HG02938 (cell line): Measurements from ENCODE around the gene MYF5.
"Not testable (repeated sequence)": the region's sequence is repeated elsewhere in the genome, so short reads cannot be mapped to it uniquely, and the experiment has no call there.

Experiments
- ATAC-seq: cut with Tn5 transposase; IDR thresholded peaks from one replicate; pipeline ENCODE4 v1.9.1; 2021; ENCODE audit warnings: mild to moderate bottlenecking, moderate library complexity; ENCODE audit not compliant: unreplicated experiment

MYF5 gene

DNA sequence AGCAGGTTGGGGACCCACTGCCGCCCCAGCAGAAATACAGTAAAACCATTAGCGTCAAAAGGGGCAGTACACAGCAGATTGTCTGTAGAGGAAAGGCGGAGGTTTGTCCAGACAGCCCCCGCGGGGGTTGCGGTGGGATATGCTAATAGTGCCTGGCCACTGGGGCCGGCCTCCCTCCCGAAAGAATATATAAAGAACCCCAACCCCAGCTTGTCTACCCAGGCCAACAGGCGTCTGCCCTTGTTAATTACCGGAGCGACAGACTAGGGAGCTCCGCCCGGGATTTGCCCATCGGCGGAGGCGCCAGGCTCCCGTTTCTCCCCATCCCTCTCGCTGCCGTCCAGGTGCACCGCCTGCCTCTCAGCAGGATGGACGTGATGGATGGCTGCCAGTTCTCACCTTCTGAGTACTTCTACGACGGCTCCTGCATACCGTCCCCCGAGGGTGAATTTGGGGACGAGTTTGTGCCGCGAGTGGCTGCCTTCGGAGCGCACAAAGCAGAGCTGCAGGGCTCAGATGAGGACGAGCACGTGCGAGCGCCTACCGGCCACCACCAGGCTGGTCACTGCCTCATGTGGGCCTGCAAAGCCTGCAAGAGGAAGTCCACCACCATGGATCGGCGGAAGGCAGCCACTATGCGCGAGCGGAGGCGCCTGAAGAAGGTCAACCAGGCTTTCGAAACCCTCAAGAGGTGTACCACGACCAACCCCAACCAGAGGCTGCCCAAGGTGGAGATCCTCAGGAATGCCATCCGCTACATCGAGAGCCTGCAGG lies at the start of gene MYF5:
Gene MYF5 (plus strand): TSS at position 217 of the 774 bp plus-strand sequence. CDS start 152 bp downstream, at position 369.
- ATAC-seq, result no peak

GRCh38 chr12:80670214-80670613 lies 46.5 kb upstream of the MYF5 start:
- ATAC-seq, result no peak

- ATAC-seq, result not testable (repeated sequence)
Observed at GRCh38 chr12:80676042-80676636, 40.6 kb upstream of the MYF5 start.

GRCh38 chr12:80676856-80677255 lies 39.9 kb upstream of the MYF5 start:
- no peak for ATAC-seq

- ATAC-seq, result no peak
Observed at GRCh38 chr12:80677994-80678393, 38.7 kb upstream of the MYF5 start.

DNA sequence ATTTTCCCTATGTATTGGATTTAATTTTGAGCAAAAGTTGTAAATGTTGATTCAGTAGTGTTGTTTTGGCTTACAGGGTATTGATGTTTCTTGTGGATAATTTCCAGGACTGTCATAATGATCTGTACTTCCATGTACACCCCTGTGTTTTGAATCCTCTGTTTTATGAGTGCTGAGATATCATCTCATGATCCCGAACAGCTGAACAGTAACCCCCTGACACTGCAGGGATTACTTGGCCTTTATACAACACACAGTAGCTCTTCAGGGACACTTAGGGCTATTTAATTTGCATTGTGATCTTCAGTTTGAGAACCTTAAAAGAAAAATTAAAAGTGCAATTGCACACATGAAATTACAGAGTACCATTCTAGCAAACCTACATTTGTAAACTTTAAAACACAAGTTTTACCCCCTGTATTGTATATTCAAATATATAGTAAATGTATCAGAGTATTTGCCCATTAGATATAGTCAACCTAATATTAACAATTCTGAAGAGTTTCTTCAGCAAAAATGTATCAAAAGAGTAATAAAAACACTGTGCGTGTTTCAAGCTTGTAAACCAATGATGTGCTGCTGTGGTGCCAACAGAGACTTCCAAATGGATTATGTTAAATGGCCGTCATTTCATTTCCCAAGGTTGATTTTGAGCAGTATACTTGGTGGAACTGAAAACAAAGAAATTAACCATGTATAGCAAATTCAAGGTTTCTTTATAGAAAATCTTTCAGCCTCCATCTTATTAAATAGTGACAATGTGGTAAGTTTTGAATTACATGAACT lies 37.2 kb upstream of the MYF5 start:
- no peak for ATAC-seq

- ATAC-seq, result peak; percentile 71
Observed at GRCh38 chr12:80681287-80681686, 35.4 kb upstream of the MYF5 start.

DNA sequence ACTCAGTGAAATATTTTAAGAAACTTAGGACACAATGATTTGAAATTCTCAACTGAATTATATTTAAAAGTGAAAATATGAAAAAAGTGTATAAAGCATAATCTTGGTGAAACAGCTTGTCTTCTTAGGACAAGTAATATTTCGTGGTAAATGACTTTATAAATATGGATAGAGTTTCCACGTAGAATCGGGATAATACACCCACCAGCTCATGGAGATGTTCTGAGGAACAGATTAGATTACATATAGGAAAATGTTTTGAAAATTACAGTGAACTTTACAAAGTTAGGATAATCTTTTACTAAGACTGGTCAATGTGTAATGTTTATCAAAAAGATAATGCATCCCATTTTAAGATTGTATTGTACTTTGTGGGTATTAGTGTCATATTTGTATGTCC lies 34.9 kb upstream of the MYF5 start:
- no peak for ATAC-seq

DNA sequence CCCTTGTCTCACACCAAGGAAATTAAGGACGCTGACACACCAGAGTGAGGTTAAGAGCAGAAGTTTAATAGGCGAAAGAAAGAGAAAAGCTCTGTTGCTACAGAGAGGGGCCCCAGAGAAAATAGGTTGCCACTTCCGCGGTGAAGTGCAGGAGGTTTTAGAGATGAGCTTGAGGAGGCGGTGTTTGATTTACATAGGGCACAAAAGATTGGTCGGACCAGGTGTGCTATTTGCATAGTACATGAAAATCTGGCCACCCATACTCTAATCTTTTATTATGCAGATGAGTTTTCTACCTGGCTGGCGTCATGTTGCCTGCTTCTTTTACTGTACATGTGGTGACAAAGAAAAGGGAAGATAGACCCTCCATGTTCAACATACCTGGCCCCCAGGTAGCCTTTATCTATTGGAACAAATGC lies 32.6 kb upstream of the MYF5 start:
- no peak for ATAC-seq

- ATAC-seq, result no peak
Observed at GRCh38 chr12:80690090-80690489, 26.6 kb upstream of the MYF5 start.

GRCh38 chr12:80690513-80690912 lies 26.2 kb upstream of the MYF5 start:
- no peak for ATAC-seq

- peak; percentile 55 for ATAC-seq
Observed at GRCh38 chr12:80692114-80692513, 24.6 kb upstream of the MYF5 start.

DNA sequence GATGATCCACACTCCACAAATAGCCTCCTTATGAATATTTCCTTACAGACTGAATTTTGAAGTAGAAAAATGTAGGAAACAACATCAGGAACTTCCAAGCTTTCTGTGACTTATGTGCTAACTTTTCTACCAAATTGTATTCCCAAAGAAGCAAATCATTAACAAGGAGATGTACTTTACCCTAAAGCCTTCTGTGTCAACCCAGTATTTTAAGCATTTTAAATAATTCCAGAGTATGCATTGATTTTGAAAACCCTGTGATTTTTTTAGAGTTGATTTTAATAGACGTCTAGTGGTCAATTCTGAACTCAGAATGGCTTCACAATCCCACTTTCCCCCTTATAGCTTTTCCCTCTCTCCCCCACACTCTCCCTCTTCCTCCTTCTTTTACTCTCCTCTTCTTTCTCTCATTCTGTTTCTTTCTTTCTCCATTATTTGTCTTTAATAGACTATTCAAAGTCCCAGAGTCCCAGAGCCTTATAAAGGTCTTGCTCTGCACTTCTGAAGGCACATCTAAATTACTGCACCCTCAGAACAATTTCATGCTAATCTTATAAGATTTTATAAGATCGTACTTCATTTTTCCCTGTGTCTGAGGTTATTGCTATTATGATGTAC lies 19.3 kb upstream of the MYF5 start:
- no peak for ATAC-seq

DNA sequence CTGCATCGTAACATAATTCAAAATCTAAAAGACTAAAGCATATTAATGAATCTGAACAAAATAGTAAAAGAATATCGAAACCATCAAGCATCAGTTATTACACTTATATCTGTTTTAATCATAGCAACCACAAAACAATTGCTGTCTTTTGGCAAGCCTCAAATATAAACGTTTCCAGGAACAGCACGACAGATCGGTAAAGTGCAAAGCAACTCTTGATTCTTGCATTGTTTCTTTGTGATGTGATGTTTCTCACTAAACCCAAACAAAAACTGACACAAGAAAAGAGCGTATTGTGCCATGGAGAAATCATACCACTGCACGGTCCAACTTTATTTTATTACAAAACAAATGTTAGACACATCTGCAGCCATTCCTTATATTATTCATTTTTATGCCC lies 18.5 kb upstream of the MYF5 start:
- no peak for ATAC-seq

DNA sequence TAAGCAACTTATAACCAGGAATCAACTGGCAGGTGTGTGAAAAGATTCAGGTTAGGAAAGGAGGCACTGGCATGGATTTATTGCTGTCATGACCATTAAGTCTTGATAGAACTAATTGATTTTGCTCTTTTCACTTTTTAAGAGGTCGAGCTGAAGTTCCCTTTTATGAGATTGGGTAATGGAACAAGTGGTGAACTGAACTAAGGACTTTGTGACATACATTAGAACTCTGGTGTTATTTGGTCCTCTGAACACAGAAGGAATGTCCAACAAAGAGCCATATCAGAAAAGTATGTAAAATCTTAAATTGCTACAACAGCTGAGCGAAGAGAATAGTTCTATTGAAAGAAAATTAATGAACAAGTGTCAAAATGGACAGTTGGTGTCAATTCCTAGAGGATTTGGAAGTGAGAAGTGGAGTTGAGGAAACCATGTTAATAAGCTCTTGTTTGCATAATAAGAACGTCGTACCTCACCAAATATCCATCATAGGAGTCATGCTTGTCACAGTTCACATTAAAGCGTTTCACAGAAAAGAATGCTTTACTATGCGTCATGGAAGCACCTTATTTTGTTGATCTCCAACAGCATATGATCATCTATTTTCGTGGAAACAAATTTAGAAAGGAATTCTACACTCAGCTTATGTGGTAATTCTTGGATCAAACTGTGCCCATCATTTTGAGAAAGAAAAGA lies 17.7 kb upstream of the MYF5 start:
- no peak for ATAC-seq

GRCh38 chr12:80700327-80700726 lies 16.4 kb upstream of the MYF5 start:
- ATAC-seq, result no peak

DNA sequence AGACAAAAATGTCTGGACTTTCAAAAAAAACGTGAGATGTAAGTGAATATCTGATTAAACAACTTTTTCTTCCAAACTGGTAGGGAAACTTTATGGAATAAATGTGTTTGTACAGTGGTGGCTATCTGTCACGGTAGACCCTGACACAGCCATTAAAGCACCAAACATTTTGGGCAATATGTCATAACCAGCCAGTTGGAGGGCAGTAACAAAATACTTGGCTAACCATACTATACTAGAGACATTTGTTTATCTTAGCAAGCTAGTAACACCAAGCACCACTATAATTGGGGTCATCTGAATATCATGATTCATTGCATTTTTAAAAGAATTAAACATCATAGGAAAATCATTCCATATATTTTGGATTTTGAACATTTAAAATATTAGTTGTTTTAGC lies 15.3 kb upstream of the MYF5 start:
- ATAC-seq, result no peak

DNA sequence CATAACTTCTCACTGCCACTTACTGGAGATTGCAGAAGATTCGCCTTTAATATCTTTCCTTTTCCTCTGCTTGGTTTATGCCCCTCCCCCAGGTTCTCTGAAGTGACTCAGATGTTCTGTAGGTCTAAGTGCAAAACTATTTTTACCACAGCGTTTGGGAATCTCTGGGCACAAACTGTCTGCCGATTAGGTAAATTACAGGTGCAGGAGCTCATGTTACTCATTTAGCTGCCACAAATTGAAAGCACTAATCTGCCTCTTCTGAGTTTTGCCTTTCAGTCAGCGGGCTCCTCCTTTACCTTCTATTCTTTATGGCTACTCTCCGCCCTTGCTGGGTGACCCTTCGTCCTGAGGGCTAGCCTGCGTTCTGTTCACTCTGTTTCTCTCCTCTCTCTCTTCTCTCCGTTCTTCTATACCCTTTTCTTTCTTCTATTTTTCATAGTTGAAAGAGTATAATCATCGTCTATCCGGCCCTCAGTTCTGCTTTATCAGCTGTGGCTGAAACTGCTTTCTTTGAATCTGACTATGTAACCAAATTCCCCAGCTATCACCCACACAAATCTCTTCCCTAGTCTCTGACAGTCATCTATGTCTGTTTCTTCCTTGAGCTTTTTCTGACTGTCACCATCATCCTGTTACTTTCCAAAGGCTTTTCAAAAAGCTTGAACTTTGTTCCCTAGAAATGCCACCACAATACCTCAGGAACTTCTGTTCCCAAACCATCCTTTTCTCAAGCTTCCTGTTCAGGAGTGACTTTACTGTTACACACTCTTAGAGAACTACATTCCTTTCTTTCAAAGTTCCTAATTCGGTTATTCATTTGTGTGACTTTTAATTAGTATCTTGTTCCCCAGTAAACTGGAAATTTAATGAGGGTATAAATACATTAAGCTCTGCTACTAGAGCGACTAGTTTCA lies 13.6 kb upstream of the MYF5 start:
- ATAC-seq, result peak; percentile 88

GRCh38 chr12:80704420-80704819 lies 12.3 kb upstream of the MYF5 start:
- no peak for ATAC-seq
